ENCODE results near the gene HNMT.

The HNMT gene

DNA sequence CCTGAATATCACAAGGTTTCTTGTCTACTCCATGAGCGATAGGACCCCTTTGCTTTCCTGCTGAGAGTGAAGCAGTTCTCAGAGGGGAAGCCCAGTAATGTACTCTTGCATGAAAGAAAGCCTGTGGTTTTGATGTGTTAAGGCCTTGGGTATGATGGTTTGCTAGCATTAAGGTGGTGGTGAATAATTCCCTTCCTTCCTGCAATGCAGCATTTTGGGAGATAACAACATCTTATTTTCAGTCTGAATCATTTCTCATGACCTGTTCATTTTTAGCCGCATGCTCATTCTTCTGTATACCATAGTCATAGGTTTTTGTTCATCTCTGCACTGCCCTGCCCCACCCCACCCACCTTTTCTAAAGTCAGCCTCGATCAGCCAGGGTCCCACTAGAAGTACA lies 66.2 kb downstream of the HNMT start:
- TF ChIP-seq, protein P1, sequence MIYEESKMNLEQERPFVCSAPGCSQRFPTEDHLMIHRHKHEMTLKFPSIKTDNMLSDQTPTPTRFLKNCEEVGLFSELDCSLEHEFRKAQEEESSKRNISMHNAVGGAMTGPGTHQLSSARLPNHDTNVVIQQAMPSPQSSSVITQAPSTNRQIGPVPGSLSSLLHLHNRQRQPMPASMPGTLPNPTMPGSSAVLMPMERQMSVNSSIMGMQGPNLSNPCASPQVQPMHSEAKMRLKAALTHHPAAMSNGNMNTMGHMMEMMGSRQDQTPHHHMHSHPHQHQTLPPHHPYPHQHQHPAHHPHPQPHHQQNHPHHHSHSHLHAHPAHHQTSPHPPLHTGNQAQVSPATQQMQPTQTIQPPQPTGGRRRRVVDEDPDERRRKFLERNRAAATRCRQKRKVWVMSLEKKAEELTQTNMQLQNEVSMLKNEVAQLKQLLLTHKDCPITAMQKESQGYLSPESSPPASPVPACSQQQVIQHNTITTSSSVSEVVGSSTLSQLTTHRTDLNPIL (CRISPR knock-in tag; IDR thresholded peaks at IDR 0.05; ENCODE audit: low read depth), result no peak
- TF ChIP-seq ZFP30 (CRISPR knock-in tag; IDR thresholded peaks at IDR 0.05) (no peak), BACH2 (CRISPR knock-in tag; IDR thresholded peaks at IDR 0.05; ENCODE audit: borderline replicate concordance) (no peak), SNAI2 (CRISPR knock-in tag; IDR thresholded peaks at IDR 0.05) (no peak), ZNF565 (CRISPR knock-in tag; conservative IDR thresholded peaks at IDR 0.05; ENCODE audit: low read depth) (no peak), ZNF8 (CRISPR knock-in tag; IDR thresholded peaks at IDR 0.05) (no peak), ESRRG (CRISPR knock-in tag; IDR thresholded peaks at IDR 0.05) (no peak), GLIS3 (CRISPR knock-in tag; IDR thresholded peaks at IDR 0.05) (no peak), ARNTL (CRISPR knock-in tag; IDR thresholded peaks at IDR 0.05; ENCODE audit: borderline replicate concordance, low read depth) (no peak), ZC3H10 (CRISPR knock-in tag; IDR thresholded peaks at IDR 0.05) (no peak), OSR1 (CRISPR knock-in tag; IDR thresholded peaks at IDR 0.05) (no peak), TCF4 (CRISPR knock-in tag; IDR thresholded peaks at IDR 0.05; ENCODE audit: borderline replicate concordance) (no peak)
- TF ChIP-seq, protein P2, sequence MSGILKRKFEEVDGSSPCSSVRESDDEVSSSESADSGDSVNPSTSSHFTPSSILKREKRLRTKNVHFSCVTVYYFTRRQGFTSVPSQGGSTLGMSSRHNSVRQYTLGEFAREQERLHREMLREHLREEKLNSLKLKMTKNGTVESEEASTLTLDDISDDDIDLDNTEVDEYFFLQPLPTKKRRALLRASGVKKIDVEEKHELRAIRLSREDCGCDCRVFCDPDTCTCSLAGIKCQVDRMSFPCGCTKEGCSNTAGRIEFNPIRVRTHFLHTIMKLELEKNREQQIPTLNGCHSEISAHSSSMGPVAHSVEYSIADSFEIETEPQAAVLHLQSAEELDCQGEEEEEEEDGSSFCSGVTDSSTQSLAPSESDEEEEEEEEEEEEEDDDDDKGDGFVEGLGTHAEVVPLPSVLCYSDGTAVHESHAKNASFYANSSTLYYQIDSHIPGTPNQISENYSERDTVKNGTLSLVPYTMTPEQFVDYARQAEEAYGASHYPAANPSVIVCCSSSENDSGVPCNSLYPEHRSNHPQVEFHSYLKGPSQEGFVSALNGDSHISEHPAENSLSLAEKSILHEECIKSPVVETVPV (CRISPR knock-in tag; IDR thresholded peaks at IDR 0.05), result no peak
- TF ChIP-seq, protein P3, sequence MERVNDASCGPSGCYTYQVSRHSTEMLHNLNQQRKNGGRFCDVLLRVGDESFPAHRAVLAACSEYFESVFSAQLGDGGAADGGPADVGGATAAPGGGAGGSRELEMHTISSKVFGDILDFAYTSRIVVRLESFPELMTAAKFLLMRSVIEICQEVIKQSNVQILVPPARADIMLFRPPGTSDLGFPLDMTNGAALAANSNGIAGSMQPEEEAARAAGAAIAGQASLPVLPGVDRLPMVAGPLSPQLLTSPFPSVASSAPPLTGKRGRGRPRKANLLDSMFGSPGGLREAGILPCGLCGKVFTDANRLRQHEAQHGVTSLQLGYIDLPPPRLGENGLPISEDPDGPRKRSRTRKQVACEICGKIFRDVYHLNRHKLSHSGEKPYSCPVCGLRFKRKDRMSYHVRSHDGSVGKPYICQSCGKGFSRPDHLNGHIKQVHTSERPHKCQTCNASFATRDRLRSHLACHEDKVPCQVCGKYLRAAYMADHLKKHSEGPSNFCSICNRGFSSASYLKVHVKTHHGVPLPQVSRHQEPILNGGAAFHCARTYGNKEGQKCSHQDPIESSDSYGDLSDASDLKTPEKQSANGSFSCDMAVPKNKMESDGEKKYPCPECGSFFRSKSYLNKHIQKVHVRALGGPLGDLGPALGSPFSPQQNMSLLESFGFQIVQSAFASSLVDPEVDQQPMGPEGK (CRISPR knock-in tag; IDR thresholded peaks at IDR 0.05; ENCODE audit: borderline replicate concordance), result no peak
- TF ChIP-seq, protein P4, sequence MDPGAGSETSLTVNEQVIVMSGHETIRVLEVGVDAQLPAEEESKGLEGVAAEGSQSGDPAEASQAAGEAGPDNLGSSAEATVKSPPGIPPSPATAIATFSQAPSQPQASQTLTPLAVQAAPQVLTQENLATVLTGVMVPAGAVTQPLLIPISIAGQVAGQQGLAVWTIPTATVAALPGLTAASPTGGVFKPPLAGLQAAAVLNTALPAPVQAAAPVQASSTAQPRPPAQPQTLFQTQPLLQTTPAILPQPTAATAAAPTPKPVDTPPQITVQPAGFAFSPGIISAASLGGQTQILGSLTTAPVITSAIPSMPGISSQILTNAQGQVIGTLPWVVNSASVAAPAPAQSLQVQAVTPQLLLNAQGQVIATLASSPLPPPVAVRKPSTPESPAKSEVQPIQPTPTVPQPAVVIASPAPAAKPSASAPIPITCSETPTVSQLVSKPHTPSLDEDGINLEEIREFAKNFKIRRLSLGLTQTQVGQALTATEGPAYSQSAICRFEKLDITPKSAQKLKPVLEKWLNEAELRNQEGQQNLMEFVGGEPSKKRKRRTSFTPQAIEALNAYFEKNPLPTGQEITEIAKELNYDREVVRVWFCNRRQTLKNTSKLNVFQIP (CRISPR knock-in tag; IDR thresholded peaks at IDR 0.05; ENCODE audit: borderline replicate concordance, low read depth), result no peak
- TF ChIP-seq, protein P5, sequence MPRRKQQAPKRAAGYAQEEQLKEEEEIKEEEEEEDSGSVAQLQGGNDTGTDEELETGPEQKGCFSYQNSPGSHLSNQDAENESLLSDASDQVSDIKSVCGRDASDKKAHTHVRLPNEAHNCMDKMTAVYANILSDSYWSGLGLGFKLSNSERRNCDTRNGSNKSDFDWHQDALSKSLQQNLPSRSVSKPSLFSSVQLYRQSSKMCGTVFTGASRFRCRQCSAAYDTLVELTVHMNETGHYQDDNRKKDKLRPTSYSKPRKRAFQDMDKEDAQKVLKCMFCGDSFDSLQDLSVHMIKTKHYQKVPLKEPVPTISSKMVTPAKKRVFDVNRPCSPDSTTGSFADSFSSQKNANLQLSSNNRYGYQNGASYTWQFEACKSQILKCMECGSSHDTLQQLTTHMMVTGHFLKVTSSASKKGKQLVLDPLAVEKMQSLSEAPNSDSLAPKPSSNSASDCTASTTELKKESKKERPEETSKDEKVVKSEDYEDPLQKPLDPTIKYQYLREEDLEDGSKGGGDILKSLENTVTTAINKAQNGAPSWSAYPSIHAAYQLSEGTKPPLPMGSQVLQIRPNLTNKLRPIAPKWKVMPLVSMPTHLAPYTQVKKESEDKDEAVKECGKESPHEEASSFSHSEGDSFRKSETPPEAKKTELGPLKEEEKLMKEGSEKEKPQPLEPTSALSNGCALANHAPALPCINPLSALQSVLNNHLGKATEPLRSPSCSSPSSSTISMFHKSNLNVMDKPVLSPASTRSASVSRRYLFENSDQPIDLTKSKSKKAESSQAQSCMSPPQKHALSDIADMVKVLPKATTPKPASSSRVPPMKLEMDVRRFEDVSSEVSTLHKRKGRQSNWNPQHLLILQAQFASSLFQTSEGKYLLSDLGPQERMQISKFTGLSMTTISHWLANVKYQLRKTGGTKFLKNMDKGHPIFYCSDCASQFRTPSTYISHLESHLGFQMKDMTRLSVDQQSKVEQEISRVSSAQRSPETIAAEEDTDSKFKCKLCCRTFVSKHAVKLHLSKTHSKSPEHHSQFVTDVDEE (CRISPR knock-in tag; IDR thresholded peaks at IDR 0.05), result no peak
- no peak for ATAC-seq

DNA sequence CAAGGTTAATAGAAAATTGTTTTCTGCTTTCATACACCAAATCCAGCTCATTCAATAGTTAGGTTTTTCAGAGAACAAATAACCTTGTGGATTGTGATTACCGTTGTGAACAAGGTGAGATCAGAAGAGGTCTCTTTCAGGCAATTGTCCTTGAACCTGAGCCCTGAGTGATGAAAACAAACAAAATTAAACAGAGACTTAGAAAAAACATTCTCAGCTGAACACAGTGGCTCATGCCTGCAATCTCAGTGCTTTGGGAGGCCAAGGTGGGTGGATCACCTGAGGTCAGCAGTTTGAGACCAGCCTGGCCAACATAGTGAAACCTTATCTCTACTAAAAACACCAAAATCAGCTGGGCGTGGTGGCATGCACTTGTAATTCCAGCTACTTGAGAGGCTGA lies 68.1 kb downstream of the HNMT start:
- TF ChIP-seq, protein P3 (CRISPR knock-in tag; IDR thresholded peaks at IDR 0.05; ENCODE audit: borderline replicate concordance), result no peak
- no peak for TF ChIP-seq SNAI2 (CRISPR knock-in tag; IDR thresholded peaks at IDR 0.05)
- TF ChIP-seq OSR1 (CRISPR knock-in tag; IDR thresholded peaks at IDR 0.05), result no peak
- no peak for TF ChIP-seq ZNF8 (CRISPR knock-in tag; IDR thresholded peaks at IDR 0.05)
- no peak for TF ChIP-seq TCF4 (CRISPR knock-in tag; IDR thresholded peaks at IDR 0.05; ENCODE audit: borderline replicate concordance)
- TF ChIP-seq ZC3H10 (CRISPR knock-in tag; IDR thresholded peaks at IDR 0.05), result no peak
- TF ChIP-seq RARB (CRISPR knock-in tag; IDR thresholded peaks at IDR 0.05), result no peak
- TF ChIP-seq TOX (CRISPR knock-in tag; IDR thresholded peaks at IDR 0.05; ENCODE audit: borderline replicate concordance), result no peak
- TF ChIP-seq ISL1 (CRISPR knock-in tag; IDR thresholded peaks at IDR 0.05), result no peak
- no peak for TF ChIP-seq ZFP30 (CRISPR knock-in tag; IDR thresholded peaks at IDR 0.05)
- no peak for TF ChIP-seq PPARA (CRISPR knock-in tag; IDR thresholded peaks at IDR 0.05; ENCODE audit: borderline replicate concordance)
- TF ChIP-seq, protein P5 (CRISPR knock-in tag; IDR thresholded peaks at IDR 0.05), result no peak
- no peak for TF ChIP-seq ZFP3 (CRISPR knock-in tag; IDR thresholded peaks at IDR 0.05)
- no peak for TF ChIP-seq ZNF565 (CRISPR knock-in tag; conservative IDR thresholded peaks at IDR 0.05; ENCODE audit: low read depth)
- TF ChIP-seq, protein P2 (CRISPR knock-in tag; IDR thresholded peaks at IDR 0.05), result no peak
- no peak for ATAC-seq

All from SK-N-SH treated with all-trans-retinoic acid at 6 μM for 48 hours (cell line).